Hepatic stellate cell (primary cell): Measurements from ENCODE around the gene DOCK1.

Source experiments
- DNase-seq: peaks from one replicate; pipeline ENCODE4 v3.0.0; 2011; ENCODE audit warnings: low spot score

Gene DOCK1

GRCh38 chr10:127467811-127468210 is 562.6 kb downstream of the DOCK1 start:
- no peak for DNase-seq

- no peak for DNase-seq
These were observed 563.4 kb downstream of the DOCK1 start for GRCh38 chr10:127468632-127469031.

GRCh38 chr10:127470911-127471310 is 565.7 kb downstream of the DOCK1 start:
- DNase-seq = no peak

GRCh38 chr10:127472976-127473375 is 567.7 kb downstream of the DOCK1 start:
- no peak for DNase-seq

GRCh38 chr10:127474501-127474900 is 569.3 kb downstream of the DOCK1 start:
- DNase-seq = no peak

GRCh38 chr10:127485153-127485857 is 580.1 kb downstream of the DOCK1 start:
- no peak for DNase-seq

GRCh38 chr10:127486355-127486754 is 581.1 kb downstream of the DOCK1 start:
- DNase-seq = no peak

- DNase-seq = no peak
These were observed 587.5 kb downstream of the DOCK1 start for GRCh38 chr10:127492607-127493250.

- DNase-seq = no peak
These were observed 590.8 kb downstream of the DOCK1 start for GRCh38 chr10:127496035-127496434.

- DNase-seq = no peak
These were observed 592.5 kb downstream of the DOCK1 start for GRCh38 chr10:127497685-127498084.

- DNase-seq = no peak
These were observed 592.9 kb downstream of the DOCK1 start for GRCh38 chr10:127498087-127498486.

- no peak for DNase-seq
These were observed 594.9 kb downstream of the DOCK1 start for GRCh38 chr10:127500127-127500526.
